ENCODE results near the gene C3orf85. TPM values are rescaled to one million over a fixed set of nuclear protein-coding genes. Genes with fewer than 3 reads are reported as not detected.

C3orf85 gene
- polyA plus RNA-seq, 3 donors, result not detected

DNA sequence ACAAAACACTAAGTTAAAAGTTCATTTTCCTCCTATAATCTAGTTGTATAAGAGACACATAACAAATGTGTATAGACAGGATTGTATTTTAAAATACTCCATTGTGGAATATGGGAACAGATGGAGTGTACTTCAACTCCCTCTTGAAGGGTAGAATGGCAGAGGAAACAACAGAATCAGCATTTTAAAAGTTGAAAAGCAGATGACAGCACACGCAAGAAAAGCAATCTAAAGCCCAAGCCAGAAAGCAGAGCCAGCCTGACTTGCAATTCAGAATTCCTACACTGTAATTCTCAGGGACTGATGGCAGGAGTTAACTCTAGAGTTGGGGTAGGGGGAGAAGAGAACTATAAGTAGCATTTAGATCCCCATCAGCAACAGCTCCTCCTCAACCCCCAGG, 41.4 kb upstream of the C3orf85 start:
- H3K9ac ChIP-seq (ENCODE audit: insufficient read depth, low read length, poor library complexity, severe bottlenecking), result no peak overlapping the region
- no peak for TF ChIP-seq CTCF (IDR thresholded peaks at IDR 0.05)
- no peak overlapping the region for H3K27ac ChIP-seq (ENCODE audit: low read depth in 1 of 2, low read length in 2 of 2)
- DNase-seq, result no peak
- H3K9me3 Mint-ChIP-seq, result no peaks in the 10 kb centered on the region
- H3K36me3 ChIP-seq (replicated peaks in 1 of 2; ENCODE audit: control insufficient read depth in 1 of 2, insufficient read depth in 2 of 2, low read length in 2 of 2), result no peaks in the 10 kb centered on the region
- no peaks in the 10 kb centered on the region for H3K27me3 ChIP-seq (ENCODE audit: control insufficient read depth in 2 of 2, insufficient read depth in 2 of 2, low read length in 2 of 2)
- H3K4me2 ChIP-seq (replicated peaks; ENCODE audit: extremely low read depth, low read length, poor library complexity, severe bottlenecking), result no peak overlapping the region
- H4K20me1 ChIP-seq (ENCODE audit: insufficient read depth, low read length), result no peaks in the 10 kb centered on the region
- no peak overlapping the region for H3K4me3 ChIP-seq (replicated peaks in 1 of 3; ENCODE audit: low read depth in 2 of 3, low read length in 3 of 3)
- H2AFZ ChIP-seq (ENCODE audit: insufficient read depth, low read depth, low read length, poor library complexity, severe bottlenecking), result no peak overlapping the region
- no peak overlapping the region for H3K27ac Mint-ChIP-seq
- H3K9me3 ChIP-seq (replicated peaks in 1 of 2; ENCODE audit: control insufficient read depth in 1 of 2, insufficient read depth in 1 of 2, low read length in 2 of 2), result no peaks in the 10 kb centered on the region
- no peaks in the 10 kb centered on the region for H3K4me1 ChIP-seq (ENCODE audit: control insufficient read depth in 1 of 2, insufficient read depth in 2 of 2, low read length in 2 of 2)
- intact Hi-C loops (cut with micrococcal nuclease), result no loop called here
- no peaks in the 10 kb centered on the region for H3K79me2 ChIP-seq (ENCODE audit: insufficient read depth, low read length)
- no peak overlapping the region for H3K4me3 Mint-ChIP-seq
- no peaks in the 10 kb centered on the region for H3K36me3 Mint-ChIP-seq
- no CpG with 5 or more reads among the region's 1 CpG for WGBS (ENCODE audit: insufficient coverage)
- H3K4me1 Mint-ChIP-seq, result peaks cover 4% of the 10 kb centered on the region
- no peaks in the 10 kb centered on the region for H3K27me3 Mint-ChIP-seq (ENCODE audit: low read depth in 3 of 3)

DNA sequence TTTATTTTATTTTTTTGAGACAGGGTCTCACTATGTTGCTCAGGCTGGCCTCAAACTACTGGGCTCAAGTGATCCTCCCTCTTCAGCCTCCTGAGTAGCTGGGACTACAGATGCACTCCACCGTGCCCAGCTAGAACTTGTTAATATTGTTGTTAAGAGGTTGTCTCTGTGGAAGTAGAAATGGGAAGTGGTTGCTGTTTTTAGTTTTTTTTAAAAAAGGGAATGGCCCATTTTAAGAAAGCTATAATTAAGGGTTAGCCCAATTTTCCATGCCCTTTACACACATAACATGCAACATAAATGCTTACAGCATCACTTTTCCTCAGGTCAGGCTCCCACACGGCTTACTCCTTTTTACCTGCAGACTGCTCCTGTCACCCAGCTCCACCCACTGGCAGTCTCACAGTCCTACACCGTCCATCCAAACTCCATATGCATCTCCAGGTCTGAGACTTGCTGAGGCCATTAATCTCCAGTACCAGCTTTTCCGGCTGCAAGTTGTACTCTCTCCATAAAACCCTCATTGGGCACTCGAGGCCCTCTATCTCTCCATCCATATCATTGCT, 38.4 kb upstream of the C3orf85 start:
- no peak overlapping the region for H3K27ac ChIP-seq (ENCODE audit: low read depth in 1 of 2, low read length in 2 of 2)

More for the DNA sequence above, 38.4 kb upstream of the C3orf85 start:
- Histone ChIP-seq H3K4me3 (replicated peaks in 1 of 3; ENCODE audit: low read depth in 2 of 3, low read length in 3 of 3) (no peak overlapping the region), H3K4me2 (replicated peaks; ENCODE audit: extremely low read depth, low read length, poor library complexity, severe bottlenecking) (no peak overlapping the region), H4K20me1 (ENCODE audit: insufficient read depth, low read length) (no peaks in the 10 kb centered on the region), H3K27me3 (ENCODE audit: control insufficient read depth in 2 of 2, insufficient read depth in 2 of 2, low read length in 2 of 2) (no peaks in the 10 kb centered on the region), H3K9me3 (replicated peaks in 1 of 2; ENCODE audit: control insufficient read depth in 1 of 2, insufficient read depth in 1 of 2, low read length in 2 of 2) (no peaks in the 10 kb centered on the region), H3K9ac (ENCODE audit: insufficient read depth, low read length, poor library complexity, severe bottlenecking) (no peak overlapping the region), H3K36me3 (replicated peaks in 1 of 2; ENCODE audit: control insufficient read depth in 1 of 2, insufficient read depth in 2 of 2, low read length in 2 of 2) (no peaks in the 10 kb centered on the region), H3K4me1 (ENCODE audit: control insufficient read depth in 1 of 2, insufficient read depth in 2 of 2, low read length in 2 of 2) (no peaks in the 10 kb centered on the region), H3K79me2 (ENCODE audit: insufficient read depth, low read length) (no peaks in the 10 kb centered on the region), H2AFZ (ENCODE audit: insufficient read depth, low read depth, low read length, poor library complexity, severe bottlenecking) (no peak overlapping the region)
- H3K4me3 Mint-ChIP-seq, result no peak overlapping the region
- H3K27me3 Mint-ChIP-seq (ENCODE audit: low read depth in 3 of 3), result no peaks in the 10 kb centered on the region
- peaks cover 0 to 2% (median 0%) of the 10 kb centered on the region in 7 donors for H3K9me3 Mint-ChIP-seq
- peaks cover 4% of the 10 kb centered on the region for H3K4me1 Mint-ChIP-seq
- no peaks in the 10 kb centered on the region for H3K36me3 Mint-ChIP-seq
- intact Hi-C loops (cut with micrococcal nuclease), result no loop called here
- DNase-seq, result peak in 1 of 3 donors; percentile 7
- TF ChIP-seq CTCF (IDR thresholded peaks at IDR 0.05), result no peak
- 96% methylated on average over 3 of the region's 5 CpGs for WGBS (ENCODE audit: insufficient coverage)
- no peak overlapping the region for H3K27ac Mint-ChIP-seq

Measured in CD14-positive monocyte (primary cell).